C4-2B (cell line): Measurements from ENCODE around the gene FREM3.

Experiments
- ZFX ChIP-seq: fragments of 450-650 bp; IDR thresholded peaks from 2 replicates; pipeline ENCODE4 v1.6.1; 2017
- TF ChIP-seq, protein P1 (sequence below): fragments of 450-650 bp; conservative IDR thresholded peaks from 2 replicates; pipeline ENCODE4 v1.5.1; 2017; ENCODE audit warnings: mild to moderate bottlenecking

DNA sequence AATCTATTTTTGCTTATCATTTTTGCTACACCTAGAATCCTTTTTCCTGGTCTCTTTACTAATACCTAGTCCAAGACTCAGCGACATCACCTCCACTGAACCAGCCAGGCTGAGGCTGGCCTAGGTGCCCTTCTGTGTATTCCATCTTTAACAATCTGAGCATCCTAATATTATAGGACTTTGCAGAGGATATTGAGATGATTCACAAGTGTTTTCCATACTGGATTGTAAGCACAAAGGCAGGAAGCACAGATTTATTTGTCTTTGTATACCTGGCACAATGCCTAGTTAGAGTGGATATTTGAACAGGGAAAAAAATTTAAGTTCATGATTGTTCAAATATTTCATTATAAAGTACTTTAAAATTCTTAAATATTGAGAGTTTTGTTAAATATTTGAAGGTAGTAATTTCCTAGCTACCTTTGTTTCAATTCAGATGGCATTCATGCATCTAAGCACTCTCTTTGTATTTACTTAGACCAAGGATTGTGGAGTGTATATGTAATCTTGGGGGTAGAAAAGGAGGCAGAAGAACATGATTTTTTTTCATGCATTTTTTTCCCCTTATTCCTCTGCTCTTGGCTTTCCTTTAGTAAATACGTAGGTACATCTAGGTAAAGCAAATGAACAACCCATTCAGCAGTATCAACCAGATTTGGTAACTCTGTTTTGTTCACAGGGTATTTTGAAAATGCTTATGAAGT lies 168.5 kb downstream of the FREM3 start:
- TF ChIP-seq, protein P1, sequence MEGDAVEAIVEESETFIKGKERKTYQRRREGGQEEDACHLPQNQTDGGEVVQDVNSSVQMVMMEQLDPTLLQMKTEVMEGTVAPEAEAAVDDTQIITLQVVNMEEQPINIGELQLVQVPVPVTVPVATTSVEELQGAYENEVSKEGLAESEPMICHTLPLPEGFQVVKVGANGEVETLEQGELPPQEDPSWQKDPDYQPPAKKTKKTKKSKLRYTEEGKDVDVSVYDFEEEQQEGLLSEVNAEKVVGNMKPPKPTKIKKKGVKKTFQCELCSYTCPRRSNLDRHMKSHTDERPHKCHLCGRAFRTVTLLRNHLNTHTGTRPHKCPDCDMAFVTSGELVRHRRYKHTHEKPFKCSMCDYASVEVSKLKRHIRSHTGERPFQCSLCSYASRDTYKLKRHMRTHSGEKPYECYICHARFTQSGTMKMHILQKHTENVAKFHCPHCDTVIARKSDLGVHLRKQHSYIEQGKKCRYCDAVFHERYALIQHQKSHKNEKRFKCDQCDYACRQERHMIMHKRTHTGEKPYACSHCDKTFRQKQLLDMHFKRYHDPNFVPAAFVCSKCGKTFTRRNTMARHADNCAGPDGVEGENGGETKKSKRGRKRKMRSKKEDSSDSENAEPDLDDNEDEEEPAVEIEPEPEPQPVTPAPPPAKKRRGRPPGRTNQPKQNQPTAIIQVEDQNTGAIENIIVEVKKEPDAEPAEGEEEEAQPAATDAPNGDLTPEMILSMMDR = peak; percentile 39
- TF ChIP-seq ZFX = no peak
